ENCODE results near the gene RXFP2.

The RXFP2 gene

DNA sequence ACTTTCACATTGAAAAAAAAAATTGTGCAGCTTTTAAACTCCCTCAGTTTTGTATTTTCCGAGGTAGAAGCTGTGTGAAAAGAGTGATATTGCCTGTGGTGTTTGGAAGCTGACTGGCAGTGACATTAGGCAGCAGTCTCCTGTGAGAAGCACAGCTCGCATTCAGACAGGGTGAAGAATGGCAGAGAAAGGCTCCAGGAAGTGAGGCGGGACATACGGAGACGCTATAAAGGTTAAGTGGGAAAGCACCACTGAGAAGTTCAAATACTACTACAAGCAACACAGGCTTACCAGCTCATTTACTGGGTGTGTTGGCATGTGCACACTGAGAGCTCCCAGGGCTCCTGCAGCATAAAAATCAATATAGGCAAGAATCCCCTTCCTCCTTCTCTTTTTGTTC lies 88.4 kb downstream of the RXFP2 start:
- DNase-seq = no peak

DNA sequence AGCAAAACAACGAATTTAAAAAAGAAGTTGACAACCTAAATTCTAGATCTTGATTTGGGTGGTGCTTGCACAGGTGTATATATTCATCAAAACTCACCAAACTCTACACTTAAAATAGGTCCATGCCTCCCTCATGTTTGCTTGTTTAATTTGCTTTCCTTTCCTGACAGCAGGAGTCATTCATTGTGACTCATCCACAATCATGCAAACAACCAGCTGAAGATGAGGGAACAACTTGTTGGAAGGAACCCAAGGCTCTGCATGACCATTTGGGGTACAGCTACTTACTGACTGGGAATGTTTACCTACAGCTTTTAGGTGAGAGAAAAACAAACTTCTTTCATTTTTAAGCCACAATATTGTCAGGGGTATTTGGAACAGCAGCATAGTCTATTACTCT lies 96.6 kb downstream of the RXFP2 start:
- peak; percentile 40 for DNase-seq

DNA sequence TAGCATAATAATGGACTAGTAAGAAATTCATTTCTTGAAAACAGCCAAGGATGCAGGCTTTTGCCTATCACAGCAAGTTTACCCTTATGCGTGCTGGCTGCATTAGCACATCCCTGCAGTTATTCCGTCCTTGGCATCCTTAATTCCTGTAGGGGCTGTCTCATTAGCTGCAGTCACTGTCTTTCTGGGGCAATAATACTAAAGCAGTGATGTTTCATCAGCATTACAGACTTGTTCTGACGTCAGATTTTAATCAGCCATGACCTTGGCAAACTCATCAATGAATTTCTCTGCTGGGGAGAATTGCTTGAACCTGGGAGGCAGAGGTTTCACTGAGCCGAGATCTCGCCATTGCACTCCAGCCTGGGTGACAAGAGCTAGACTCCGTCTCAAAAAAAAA lies 103.7 kb downstream of the RXFP2 start:
- DNase-seq = no peak

DNA sequence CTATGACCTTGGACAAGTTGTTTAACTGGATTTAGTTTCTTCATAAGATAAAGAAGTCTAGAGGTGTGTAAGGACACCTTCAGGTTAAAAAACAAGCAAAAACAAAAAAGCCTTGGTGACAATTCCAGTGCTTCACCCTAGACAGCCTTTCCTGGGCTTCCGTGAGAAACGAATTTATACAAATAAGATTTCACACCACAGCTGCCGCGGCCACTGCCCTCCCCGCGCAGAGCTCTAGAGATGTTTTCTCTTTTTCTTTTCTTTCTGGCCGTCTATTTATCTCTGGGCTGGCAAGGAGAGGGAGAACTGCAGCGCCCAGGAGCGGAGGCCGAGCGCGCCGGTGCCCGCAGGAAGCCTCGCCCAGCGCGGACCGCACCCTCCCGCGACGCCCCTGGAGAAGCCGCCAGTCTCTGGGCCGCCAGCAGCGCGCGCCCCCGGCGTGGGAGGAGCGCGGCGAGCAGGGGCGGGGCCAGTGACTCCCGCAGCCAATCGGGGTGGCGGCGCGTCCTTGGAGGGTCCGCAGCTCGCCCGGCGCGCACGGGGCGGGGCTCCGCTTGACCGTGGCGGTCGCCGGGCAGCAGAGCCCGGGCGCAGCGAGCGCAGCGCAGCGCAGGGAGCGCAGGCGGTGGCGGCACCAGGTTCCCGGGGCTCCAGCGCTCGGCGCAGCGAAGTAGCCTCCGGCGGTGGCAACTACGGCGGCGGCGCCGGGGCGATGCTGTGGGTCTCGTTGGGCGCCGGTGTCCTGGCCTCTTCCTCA lies 107.0 kb downstream of the RXFP2 start:
- DNase-seq = peak; percentile 74

DNA sequence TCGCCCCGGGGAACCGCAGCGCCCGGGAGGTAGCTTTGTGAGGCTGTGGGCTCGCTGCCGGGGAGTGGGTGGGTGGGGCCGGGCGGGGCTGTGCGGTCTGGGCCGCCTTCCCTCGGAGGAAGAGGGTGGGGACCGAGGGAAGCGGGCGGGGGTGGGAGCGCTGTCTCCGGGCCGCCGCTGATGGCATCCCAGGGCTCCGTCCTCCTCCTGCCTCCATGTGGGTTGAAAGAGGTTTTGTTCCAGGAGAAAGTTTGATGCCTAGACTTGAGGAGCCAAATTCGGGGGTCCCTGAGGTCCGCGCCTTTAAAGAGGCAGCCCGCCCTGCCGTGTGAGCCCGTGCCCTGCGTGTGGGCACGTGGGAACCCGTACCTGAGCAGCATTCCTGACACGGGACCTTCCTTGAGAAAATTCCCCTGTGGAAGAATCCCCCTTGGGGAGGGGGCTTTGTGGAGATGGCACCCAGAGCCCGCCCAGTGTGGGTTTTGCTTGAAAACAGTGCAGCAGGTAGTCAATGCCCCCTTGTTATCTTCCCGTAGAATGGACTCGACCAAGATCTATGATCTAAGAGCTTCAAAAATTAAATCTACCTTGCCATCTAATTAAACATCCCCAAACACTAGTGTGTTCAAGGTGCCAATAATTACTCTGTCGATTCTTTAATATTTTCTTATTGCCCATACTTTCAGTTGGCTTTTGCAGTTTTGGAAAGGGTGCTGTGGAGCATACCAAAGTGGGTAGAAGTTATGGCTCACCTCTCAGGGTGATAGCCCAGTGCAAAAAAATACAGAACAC lies 107.8 kb downstream of the RXFP2 start:
- DNase-seq = no peak

DNA sequence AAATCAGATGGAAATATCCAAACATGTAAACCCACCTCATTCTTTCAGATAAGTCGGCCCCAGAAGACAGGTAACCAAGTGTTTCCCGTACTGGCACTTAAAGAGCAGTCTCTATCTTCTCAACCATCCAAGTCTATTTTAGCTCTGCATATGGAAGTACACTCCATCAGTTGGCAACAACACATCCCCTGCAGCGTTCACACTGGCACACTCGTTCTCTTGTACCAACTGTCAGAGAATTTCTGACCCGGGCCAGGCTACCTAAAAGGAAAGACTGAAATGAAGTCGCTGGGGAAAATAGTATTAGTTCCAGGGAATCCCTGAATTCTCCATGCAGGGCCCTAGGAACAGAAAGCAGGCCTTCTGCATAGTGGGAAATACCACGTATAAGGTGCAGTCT lies 109.3 kb downstream of the RXFP2 start:
- no peak for DNase-seq

DNA sequence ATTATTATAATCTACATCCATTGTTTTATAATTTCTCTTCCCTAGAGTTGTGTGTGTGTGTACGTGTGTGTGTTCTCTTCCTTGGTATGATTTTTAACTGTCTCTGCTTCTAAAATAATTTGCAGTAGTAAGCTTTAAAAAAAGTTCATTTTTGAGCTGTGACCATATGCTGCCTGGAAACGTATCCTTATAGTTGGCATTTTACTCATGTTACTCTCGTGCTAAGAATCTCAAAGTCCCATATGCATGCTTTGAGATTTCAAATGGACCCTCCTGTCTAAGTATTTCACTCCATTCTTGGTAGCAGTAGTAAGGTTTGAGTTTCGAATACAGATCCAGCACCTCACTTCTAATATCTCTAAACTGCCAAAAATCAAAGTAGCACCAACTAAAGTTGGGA lies 109.9 kb downstream of the RXFP2 start:
- DNase-seq = no peak

DNA sequence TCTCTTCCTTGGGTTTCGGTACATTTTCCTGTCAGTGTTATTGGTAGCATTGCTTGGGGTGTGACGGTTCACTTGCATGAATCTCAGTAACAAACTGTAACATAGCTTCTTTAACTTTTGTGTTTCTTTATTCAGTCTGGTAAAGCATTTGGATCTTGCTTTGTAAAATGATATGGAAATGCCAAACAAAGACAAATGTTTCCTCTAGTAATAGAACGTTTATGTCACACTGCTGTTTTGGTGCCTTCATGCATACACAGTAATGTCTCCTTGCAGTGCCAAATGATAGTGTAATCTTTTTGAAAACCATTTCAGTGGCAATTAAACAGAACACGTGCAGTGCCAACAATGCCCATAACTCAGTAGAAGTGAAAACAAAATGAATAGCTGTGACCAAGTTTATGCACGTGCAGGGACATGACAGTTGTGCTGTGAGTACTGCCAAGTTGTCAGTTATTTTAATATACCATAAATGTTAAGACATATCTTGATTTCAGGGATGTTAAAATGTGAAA lies 110.8 kb downstream of the RXFP2 start:
- no peak for DNase-seq

DNA sequence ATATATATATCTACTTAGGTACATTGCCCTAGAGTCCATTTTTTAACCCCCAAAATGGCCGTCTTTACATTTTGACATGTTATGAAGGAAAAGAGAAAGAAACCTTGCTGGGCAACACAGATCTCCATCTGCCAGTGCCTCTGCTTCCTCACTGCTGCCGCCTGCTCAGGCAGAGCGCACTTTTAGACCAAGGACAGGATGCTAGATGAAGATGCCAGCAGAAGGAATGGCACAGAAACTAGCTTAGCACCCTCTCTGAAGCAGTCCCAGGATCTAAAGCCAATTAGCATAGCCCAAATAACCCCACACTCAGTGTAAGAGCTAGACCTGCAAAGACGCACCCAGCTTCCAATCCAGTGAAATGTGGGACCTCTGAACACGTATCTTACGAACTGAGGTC lies 111.9 kb downstream of the RXFP2 start:
- no peak for DNase-seq
